ENCODE results near the gene NPPA. TPM values are rescaled to one million over a fixed set of nuclear protein-coding genes. Genes with fewer than 3 reads are reported as not detected.

The NPPA gene
- total RNA-seq, 2 experiments from 2014 or later, result not detected

DNA sequence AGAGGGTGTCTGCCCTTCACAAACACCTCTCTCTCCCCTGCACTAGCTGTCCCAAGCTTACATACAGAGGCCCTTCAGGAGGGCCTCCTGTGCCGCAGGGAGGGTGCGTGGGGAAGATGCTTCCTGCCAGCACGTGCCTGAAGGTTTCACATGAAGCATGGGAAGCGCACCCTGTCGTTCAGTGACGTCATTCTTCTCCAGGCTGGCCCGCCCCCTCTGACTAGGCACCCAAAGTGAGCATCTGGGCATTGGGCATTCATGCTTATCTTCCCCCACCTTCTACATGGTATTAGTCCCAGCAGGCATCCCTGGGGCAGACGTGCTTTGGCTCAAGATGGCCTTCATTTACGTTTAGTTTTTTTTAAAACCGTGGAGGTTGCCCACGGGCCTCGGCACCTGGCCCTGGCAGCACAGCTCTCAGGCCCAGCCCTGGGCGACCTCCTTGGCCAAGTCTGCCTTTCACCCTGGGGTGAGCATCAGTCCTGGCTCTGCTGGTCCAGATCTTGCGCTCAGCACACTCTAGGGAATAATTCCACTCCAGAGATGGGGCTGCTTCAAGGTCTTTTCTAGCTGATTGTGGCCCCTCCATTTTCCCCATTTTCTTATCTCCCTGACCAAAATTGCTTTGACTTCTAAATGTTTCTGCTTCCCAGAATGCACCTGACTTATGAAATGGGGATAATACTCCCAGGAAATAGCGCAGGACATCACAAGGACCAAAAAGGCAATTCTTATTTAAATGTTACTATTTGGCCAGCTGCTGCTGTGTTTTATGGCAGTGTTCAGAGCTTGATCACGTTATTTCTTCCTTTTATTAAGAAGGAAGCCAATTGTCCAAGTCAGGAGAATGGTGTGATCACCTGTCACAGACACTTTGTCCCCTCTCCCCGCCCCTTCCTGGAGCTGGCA is 6.1 kb downstream of the NPPA start:
- Mint-ChIP-seq H3K4me1 (ENCODE audit: low read depth) (no peaks in the 10 kb centered on the region), H3K27me3 (no peaks in the 10 kb centered on the region)

DNA sequence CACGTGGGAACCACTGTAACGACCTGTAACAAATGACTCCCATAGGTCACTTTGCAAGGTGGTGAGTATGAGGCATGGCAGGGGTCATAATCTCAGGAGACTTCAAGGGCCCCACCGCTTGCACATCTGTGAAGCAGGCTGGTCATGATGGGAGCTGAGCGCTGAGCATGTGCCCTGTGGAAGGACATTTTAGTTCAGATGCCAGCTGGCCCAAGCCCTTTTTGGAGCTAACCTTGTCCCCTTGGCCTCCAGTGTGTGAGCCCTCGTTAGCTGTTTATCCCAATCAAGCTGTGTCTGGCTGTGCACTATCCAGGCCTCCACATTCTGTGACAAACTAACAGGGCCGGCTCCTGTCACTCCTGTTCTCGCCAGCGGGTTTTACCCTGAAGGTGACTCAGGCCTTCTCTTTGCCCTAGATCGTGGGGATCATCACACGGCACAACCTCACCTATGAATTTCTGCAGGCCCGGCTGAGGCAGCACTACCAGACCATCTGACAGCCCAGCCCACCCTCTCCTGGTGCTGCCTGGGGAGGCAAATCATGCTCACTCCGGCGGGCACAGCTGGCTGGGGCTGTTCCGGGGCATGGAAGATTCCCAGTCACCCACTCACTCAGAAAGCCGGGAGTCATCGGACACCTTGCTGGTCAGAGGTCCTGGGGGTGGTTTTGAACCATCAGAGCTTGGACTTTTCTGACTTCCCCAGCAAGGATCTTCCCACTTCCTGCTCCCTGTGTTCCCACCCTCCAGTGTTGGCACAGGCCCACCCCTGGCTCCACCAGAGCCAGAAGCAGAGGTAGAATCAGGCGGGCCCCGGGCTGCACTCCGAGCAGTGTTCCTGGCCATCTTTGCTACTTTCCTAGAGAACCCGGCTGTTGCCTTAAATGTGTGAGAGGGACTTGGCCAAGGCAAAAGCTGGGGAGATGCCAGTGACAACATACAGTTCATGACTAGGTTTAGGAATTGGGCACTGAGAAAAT is 7.6 kb downstream of the NPPA start:
- Mint-ChIP-seq H3K4me3 (no peak overlapping the region), H3K27me3 (no peaks in the 10 kb centered on the region), H3K4me1 (ENCODE audit: low read depth) (no peaks in the 10 kb centered on the region), H3K9me3 (no peaks in the 10 kb centered on the region), H3K27ac (no peak overlapping the region), H3K36me3 (ENCODE audit: low read depth) (peaks cover 20% of the 10 kb centered on the region)
- no peak for DNase-seq
- TF ChIP-seq, protein P1, sequence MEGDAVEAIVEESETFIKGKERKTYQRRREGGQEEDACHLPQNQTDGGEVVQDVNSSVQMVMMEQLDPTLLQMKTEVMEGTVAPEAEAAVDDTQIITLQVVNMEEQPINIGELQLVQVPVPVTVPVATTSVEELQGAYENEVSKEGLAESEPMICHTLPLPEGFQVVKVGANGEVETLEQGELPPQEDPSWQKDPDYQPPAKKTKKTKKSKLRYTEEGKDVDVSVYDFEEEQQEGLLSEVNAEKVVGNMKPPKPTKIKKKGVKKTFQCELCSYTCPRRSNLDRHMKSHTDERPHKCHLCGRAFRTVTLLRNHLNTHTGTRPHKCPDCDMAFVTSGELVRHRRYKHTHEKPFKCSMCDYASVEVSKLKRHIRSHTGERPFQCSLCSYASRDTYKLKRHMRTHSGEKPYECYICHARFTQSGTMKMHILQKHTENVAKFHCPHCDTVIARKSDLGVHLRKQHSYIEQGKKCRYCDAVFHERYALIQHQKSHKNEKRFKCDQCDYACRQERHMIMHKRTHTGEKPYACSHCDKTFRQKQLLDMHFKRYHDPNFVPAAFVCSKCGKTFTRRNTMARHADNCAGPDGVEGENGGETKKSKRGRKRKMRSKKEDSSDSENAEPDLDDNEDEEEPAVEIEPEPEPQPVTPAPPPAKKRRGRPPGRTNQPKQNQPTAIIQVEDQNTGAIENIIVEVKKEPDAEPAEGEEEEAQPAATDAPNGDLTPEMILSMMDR (IDR thresholded peaks at IDR 0.05), result no peak
- CTCF ChIA-PET, result interaction anchor here (1.2 to 5.3 kb wide), 5 partner anchors 17 to 68 kb away, joined by 4 to 45 read pairs (median 7); partner anchors contain the start of gene CLCN6
- no peak for ATAC-seq
- intact Hi-C loops (cut with micrococcal nuclease), result loop anchor here (5.0 kb wide), 1 partner anchor 52 kb away; no protein-coding TSS in a partner anchor
- POLR2A ChIA-PET, result interaction anchor here (8.7 kb wide), 1 partner anchor 68 kb away, joined by 111 read pairs; no protein-coding TSS in a partner anchor

More for the DNA sequence above, 6.1 kb downstream of the NPPA start:
- DNase-seq (no peak), ATAC-seq (no peak)
- no peak overlapping the region for H3K4me3 Mint-ChIP-seq
- peaks cover 19% of the 10 kb centered on the region for H3K36me3 Mint-ChIP-seq (ENCODE audit: low read depth)
- POLR2A ChIA-PET, result interaction anchor here (0.6 to 8.7 kb wide), 2 partner anchors 67 to 83 kb away, joined by 3 to 111 read pairs; no protein-coding TSS in a partner anchor
- intact Hi-C loops (cut with micrococcal nuclease), result no loop called here
- CTCF ChIA-PET, result interaction anchor here (1.5 to 5.3 kb wide), 2 partner anchors 52 to 66 kb away, joined by 4 to 45 read pairs; no protein-coding TSS in a partner anchor
- H3K27ac Mint-ChIP-seq, result no peak overlapping the region
- no peaks in the 10 kb centered on the region for H3K9me3 Mint-ChIP-seq
- TF ChIP-seq, protein P1 (IDR thresholded peaks at IDR 0.05), result no peak

DNA sequence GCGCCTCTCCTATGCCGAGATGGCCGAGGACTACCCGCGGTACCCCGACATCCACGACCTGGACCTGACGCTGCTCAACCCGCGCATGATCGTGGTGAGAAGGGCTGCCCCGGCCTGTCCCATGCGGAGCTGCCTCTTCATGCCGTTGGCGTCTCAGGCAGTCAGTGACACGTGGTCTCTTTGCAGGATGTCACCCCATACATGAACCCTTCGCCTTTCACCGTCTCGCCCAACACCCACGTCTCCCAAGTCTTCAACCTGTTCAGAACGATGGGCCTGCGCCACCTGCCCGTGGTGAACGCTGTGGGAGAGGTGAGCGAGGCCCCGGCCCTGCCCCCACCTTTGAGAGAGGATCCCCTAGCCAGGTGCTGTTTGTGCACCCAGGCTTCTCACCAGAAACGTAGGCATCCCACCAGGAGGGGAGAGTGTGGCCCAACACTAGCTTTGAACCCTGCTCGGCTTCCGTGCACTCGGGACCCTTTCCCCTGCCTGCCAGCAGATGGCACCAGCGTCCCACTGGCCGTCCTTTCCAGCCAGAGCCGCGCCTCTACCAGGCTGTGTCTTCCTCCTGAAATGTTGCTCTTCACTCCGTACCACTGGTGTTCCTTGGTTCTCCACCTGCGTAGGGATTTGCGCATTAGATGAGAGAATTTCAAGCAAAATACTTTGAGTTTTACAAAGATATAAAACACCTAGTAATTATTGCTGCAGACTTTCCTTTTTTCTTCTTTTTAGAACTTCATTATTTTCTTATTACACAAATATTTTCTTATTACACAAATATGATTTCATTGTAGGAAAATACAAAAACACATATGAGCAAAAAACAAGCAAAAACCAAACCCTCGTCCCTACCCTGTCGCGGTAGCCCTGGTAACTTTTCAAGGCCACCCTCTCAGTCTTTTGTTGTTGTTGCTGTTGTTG is 9.0 kb downstream of the NPPA start:
- intact Hi-C loops (cut with micrococcal nuclease), result loop anchor here (5.0 kb wide), 1 partner anchor 54 kb away; no protein-coding TSS in a partner anchor
- ATAC-seq, result peak; percentile 97
- CTCF ChIA-PET, result interaction anchor here (0.6 to 5.3 kb wide), 33 partner anchors 9 to 372 kb away, joined by 3 to 45 read pairs (median 4); partner anchors contain the start of genes CLCN6 and NPPA
- no peak overlapping the region for H3K4me3 Mint-ChIP-seq
- no peaks in the 10 kb centered on the region for H3K9me3 Mint-ChIP-seq
- H3K4me1 Mint-ChIP-seq (ENCODE audit: low read depth), result no peaks in the 10 kb centered on the region
- DNase-seq, result peak; percentile 73
- POLR2A ChIA-PET, result interaction anchor here (0.7 to 8.7 kb wide), 3 partner anchors 28 to 70 kb away, joined by 3 to 111 read pairs (median 3); no protein-coding TSS in a partner anchor
- no peaks in the 10 kb centered on the region for H3K27me3 Mint-ChIP-seq
- peaks cover 23% of the 10 kb centered on the region for H3K36me3 Mint-ChIP-seq (ENCODE audit: low read depth)
- TF ChIP-seq, protein P1 (IDR thresholded peaks at IDR 0.05), result peak; percentile 99
- no peak overlapping the region for H3K27ac Mint-ChIP-seq

DNA sequence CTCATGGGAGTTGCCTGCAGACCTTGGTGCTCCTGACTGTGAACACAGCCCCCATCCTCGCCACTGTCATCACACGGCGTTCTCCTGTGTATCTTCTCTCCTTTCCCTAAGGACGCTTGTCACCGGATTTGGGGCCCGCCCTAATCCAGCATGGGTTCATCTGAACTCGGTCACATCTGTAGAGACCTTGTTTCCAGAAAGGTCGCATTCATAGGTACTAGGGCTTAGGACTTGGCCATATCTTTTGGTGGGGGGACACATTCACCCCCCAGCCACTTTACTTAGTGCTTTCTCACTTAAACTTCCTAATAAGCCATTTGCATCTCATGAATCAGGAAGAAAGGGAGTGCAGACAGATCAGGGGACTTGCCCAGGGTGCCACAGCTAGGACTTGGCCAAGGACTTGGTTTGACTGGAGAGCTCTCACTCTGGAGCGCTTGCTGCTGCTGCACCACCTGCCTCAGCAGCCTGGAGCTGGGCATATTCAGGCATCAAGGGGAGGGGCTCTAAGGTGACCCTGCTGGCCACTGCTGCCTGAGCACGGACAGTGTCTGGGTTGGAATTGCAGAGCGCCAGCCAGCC is 9.7 kb downstream of the NPPA start:
- no peaks in the 10 kb centered on the region for H3K4me1 Mint-ChIP-seq (ENCODE audit: low read depth)
- DNase-seq, result no peak
- H3K27ac Mint-ChIP-seq, result no peak overlapping the region
- intact Hi-C loops (cut with micrococcal nuclease), result loop anchor here (5.0 kb wide), 1 partner anchor 54 kb away; no protein-coding TSS in a partner anchor
- ATAC-seq, result no peak
- ChIA-PET POLR2A (interaction anchor here (1.3 to 8.7 kb wide), 2 partner anchors 27 to 71 kb away, joined by 3 to 111 read pairs; no protein-coding TSS in a partner anchor), CTCF (interaction anchor here (0.6 to 5.3 kb wide), 34 partner anchors 10 to 373 kb away, joined by 3 to 45 read pairs (median 4); partner anchors contain the start of genes CLCN6 and NPPA)
- peaks cover 23% of the 10 kb centered on the region for H3K36me3 Mint-ChIP-seq (ENCODE audit: low read depth)
- no peaks in the 10 kb centered on the region for H3K9me3 Mint-ChIP-seq
- no peaks in the 10 kb centered on the region for H3K27me3 Mint-ChIP-seq
- TF ChIP-seq, protein P1 (IDR thresholded peaks at IDR 0.05), result no peak
- H3K4me3 Mint-ChIP-seq, result no peak overlapping the region

Data from activated CD8-positive, alpha-beta T cell treated with anti-CD3 and anti-CD28 coated beads for 36 hours (primary cell).